ENCODE results near the gene MCF2L.
"Not testable (repeated sequence)": the region's sequence is repeated elsewhere in the genome, so short reads cannot be mapped to it uniquely, and the experiment has no call there.

The MCF2L gene

GRCh38 chr13:113053376-113053775, 84.4 kb downstream of the MCF2L start:
- ATAC-seq: no peak

- no peak for ATAC-seq
Measured at GRCh38 chr13:113053801-113054604, 85.0 kb downstream of the MCF2L start.

GRCh38 chr13:113057084-113057483, 88.1 kb downstream of the MCF2L start:
- no peak for ATAC-seq

GRCh38 chr13:113057559-113057958, 88.5 kb downstream of the MCF2L start:
- ATAC-seq: not testable (repeated sequence)

- ATAC-seq: no peak
Measured at GRCh38 chr13:113058129-113058987, 89.3 kb downstream of the MCF2L start.

- no peak for ATAC-seq
Measured at GRCh38 chr13:113058988-113059850, 90.2 kb downstream of the MCF2L start.

GRCh38 chr13:113059891-113060290, 90.9 kb downstream of the MCF2L start:
- no peak for ATAC-seq

- no peak for ATAC-seq
Measured at GRCh38 chr13:113060557-113061270, 91.7 kb downstream of the MCF2L start.

GRCh38 chr13:113061271-113061625, 92.2 kb downstream of the MCF2L start:
- no peak for ATAC-seq

- no peak for ATAC-seq
Measured at GRCh38 chr13:113061796-113062425, 92.9 kb downstream of the MCF2L start.

GRCh38 chr13:113062691-113063090, 93.7 kb downstream of the MCF2L start:
- ATAC-seq: no peak

GRCh38 chr13:113063091-113063491, 94.1 kb downstream of the MCF2L start:
- no peak for ATAC-seq

- no peak for ATAC-seq
Measured at GRCh38 chr13:113064000-113064533, 95.1 kb downstream of the MCF2L start.

GRCh38 chr13:113064534-113065405, 95.8 kb downstream of the MCF2L start:
- ATAC-seq: no peak

- no peak for ATAC-seq
Measured at GRCh38 chr13:113065406-113066141, 96.6 kb downstream of the MCF2L start.

GRCh38 chr13:113066142-113066455, 97.1 kb downstream of the MCF2L start:
- ATAC-seq: no peak

GRCh38 chr13:113066746-113067145, 97.7 kb downstream of the MCF2L start:
- ATAC-seq: no peak

GRCh38 chr13:113069861-113070805, 101.1 kb downstream of the MCF2L start:
- no peak for ATAC-seq

- no peak for ATAC-seq
Measured at GRCh38 chr13:113070855-113071254, 101.8 kb downstream of the MCF2L start.
